HepG2 (cell line): Measurements from ENCODE around the gene CAPN7. TPM values are rescaled to one million over a fixed set of nuclear protein-coding genes. Genes with fewer than 3 reads are reported as not detected.

Experiments
- ATAC-seq: fragments of 200-7000 bp; cut with Tn5 transposase; 3 replicates; pipeline ENCODE4 v1.9.1; 2020; ENCODE audit warnings: mild to moderate bottlenecking, moderate library complexity
- BruUV-seq: library from RNA; stranded (reverse); fragments of 400-500 nt; replicated peaks from 2 replicates; lab custom pipeline; 2021; lab: Mats Ljungman, UMichigan
- CTCF ChIA-PET: fragments of 300-600 bp; formaldehyde crosslinking; extraction: SDS; loops from one replicate; lab custom pipeline; 2021; ENCODE audit warnings: low total read pairs, inconsistent platforms, low intra/inter-chr PET ratio; lab: Yijun Ruan, JAX
- POLR2A ChIA-PET: fragments of 350-600 bp; sonication (Branson Sonifier 250); formaldehyde crosslinking; loops from one replicate; lab custom pipeline; 2020; ENCODE audit warnings: antibody characterized with exemption, inconsistent platforms; lab: Yijun Ruan, JAX
- DNase-seq: peaks from one replicate; pipeline ENCODE4 v3.0.0-alpha.2; 2015; ENCODE audit warnings: low spot score
- FAIRE-seq: peaks from 3 replicates; lab custom pipeline; 2011; peaks lifted over from hg19 to GRCh38; lab: Jason Lieb, UNC
- H2AFZ ChIP-seq: one replicate; pipeline ENCODE4 v1.6.1; 2011; ENCODE audit warnings: low read length, inconsistent platforms
- H3K27ac ChIP-seq: fragments of 300-600 bp; 3 replicates; pipeline ENCODE4 v1.8.0; 2011; ENCODE audit warnings: mixed run types, mild to moderate bottlenecking, mixed read lengths, low read length, inconsistent platforms; ENCODE audit not compliant: insufficient read depth; ENCODE audit errors: extremely low read length
- H3K27me3 ChIP-seq, 2 experiments: fragments of 200-600 bp in 1 of 2; 2 replicates in 1 of 2; 3 replicates in 1 of 2; pipeline versions ENCODE4 v1.6.0 to v1.8.0; 2011; ENCODE audit warnings: low read length in 2 of 2, mild to moderate bottlenecking in 2 of 2, moderate library complexity in 2 of 2, inconsistent platforms in 1 of 2; ENCODE audit not compliant: insufficient read depth in 2 of 2, control insufficient read depth in 1 of 2
- H3K36me3 ChIP-seq, 2 experiments: fragments of 200-600 bp in 1 of 2; replicated peaks in 1 of 2; 2 replicates in 1 of 2; 3 replicates in 1 of 2; pipeline versions ENCODE4 v1.5.1 to v1.8.0; 2011; ENCODE audit warnings: low read length in 2 of 2, inconsistent platforms in 1 of 2; ENCODE audit not compliant: insufficient read depth in 2 of 2, control insufficient read depth in 1 of 2
- H3K4me1 ChIP-seq: 2 replicates; pipeline ENCODE4 v1.5.1; 2012; ENCODE audit warnings: low read length, inconsistent platforms; ENCODE audit not compliant: insufficient read depth
- H3K4me2 ChIP-seq: 2 replicates; pipeline ENCODE4 v1.6.0; 2011; ENCODE audit warnings: low read depth, low read length, inconsistent platforms
- H3K4me3 ChIP-seq, 3 experiments: fragments of 200-600 bp in 1 of 3; sonication (generic), shearing (Covaris generic) in 1 of 3; replicated peaks in 1 of 3; 2 replicates each; pipeline ENCODE4 v1.5.1; 2011 to 2016; ENCODE audit warnings: low read length in 3 of 3, inconsistent platforms in 2 of 3, low read depth in 2 of 3, mild to moderate bottlenecking in 2 of 3, control low read depth in 1 of 3, mixed read lengths in 1 of 3; ENCODE audit not compliant: insufficient read depth in 1 of 3
- H3K79me2 ChIP-seq: one replicate; pipeline ENCODE4 v1.6.1; 2011; ENCODE audit warnings: low read length, inconsistent platforms; ENCODE audit not compliant: insufficient read depth
- H3K9ac ChIP-seq: 2 replicates; pipeline ENCODE4 v1.6.0; 2011; ENCODE audit warnings: mild to moderate bottlenecking, low read depth, low read length, inconsistent platforms; ENCODE audit not compliant: insufficient read depth
- H3K9me3 ChIP-seq: 2 replicates; pipeline ENCODE4 v1.5.1; 2012; ENCODE audit warnings: mild to moderate bottlenecking, low read length
- H4K20me1 ChIP-seq: 2 replicates; pipeline ENCODE4 v1.6.0; 2011; ENCODE audit warnings: inconsistent platforms, mild to moderate bottlenecking, low read length, moderate library complexity; ENCODE audit not compliant: insufficient read depth
- AFF4 ChIP-seq: sonication (generic); formaldehyde crosslinking; IDR thresholded peaks from 2 replicates; pipeline ENCODE4 v1.4.0; 2020; ENCODE audit warnings: missing genetic modification reagents
- FOSL2 ChIP-seq: sonication (generic); formaldehyde crosslinking; IDR thresholded peaks from 2 replicates; pipeline ENCODE4 v1.4.0; 2020; ENCODE audit warnings: missing genetic modification reagents
- FOXC1 ChIP-seq: sonication (generic); formaldehyde crosslinking; IDR thresholded peaks from 2 replicates; pipeline ENCODE4 v1.8.0; 2022; ENCODE audit warnings: mild to moderate bottlenecking, missing genetic modification reagents, borderline replicate concordance
- SMYD3 ChIP-seq: sonication (generic); formaldehyde crosslinking; IDR thresholded peaks from 2 replicates; pipeline ENCODE4 v1.8.1; 2023; ENCODE audit warnings: mild to moderate bottlenecking, missing genetic modification reagents
- ZBTB33 ChIP-seq: sonication (generic); formaldehyde crosslinking; IDR thresholded peaks from 2 replicates; pipeline ENCODE4 v1.4.0; 2020; ENCODE audit warnings: missing genetic modification reagents
- ZNF646 ChIP-seq: sonication (generic); formaldehyde crosslinking; IDR thresholded peaks from 2 replicates; pipeline ENCODE4 v1.9.0; 2021; ENCODE audit warnings: mild to moderate bottlenecking, missing genetic modification reagents
- ZSCAN29 ChIP-seq: sonication (generic); formaldehyde crosslinking; conservative IDR thresholded peaks from 2 replicates; pipeline ENCODE4 v1.4.0; 2020; ENCODE audit warnings: mild to moderate bottlenecking, missing genetic modification reagents
- WGBS: methylation state at CpG from one replicate; pipeline ENCODE4 v1.1.6; 2017; ENCODE audit warnings: low lambda C conversion rate; 5-methylcytosine and 5-hydroxymethylcytosine counted together
- in situ Hi-C: cut with HindIII; loops from 2 replicates; pipeline ENCODE4 v1.10.0; 2017; ENCODE audit warnings: low pct_unique_long_range_greater_than_20kb; ENCODE audit not compliant: extremely low pct_ligation_motif_present
- intact Hi-C: fragments of 100-400 bp; cut with micrococcal nuclease; formaldehyde crosslinking; loops from one replicate; pipeline ENCODE4 v1.10.0; 2022; ENCODE audit not compliant: unreplicated experiment
- polyA plus RNA-seq, 8 experiments: library from polyadenylated mRNA; depleted of rRNA in 3 of 8; stranded (reverse) in 7 of 8; unstranded in 1 of 8; fragments of >200 nt; fragmentation: Illumina TruSeq in 4 of 8; extraction: Trizol in 4 of 8; gene quantifications; 2 replicates each; pipeline versions ENCODE4 v1.2.1 to v1.2.3, GENCODE V29; 2011 to 2016; ENCODE audit warnings: low read depth in 4 of 8, missing spikeins in 1 of 8, mixed read lengths in 1 of 8; ENCODE audit not compliant: insufficient read depth in 1 of 8
- total RNA-seq, 5 experiments: library from RNA; depleted of rRNA; stranded (reverse); fragments of >200 nt; fragmentation: Illumina TruSeq; extraction: Trizol; gene quantifications; 2 replicates each; pipeline ENCODE4 v1.2.3, GENCODE V29; 2016; ENCODE audit warnings: low read depth in 1 of 5

CAPN7 gene
- total and polyA plus RNA-seq, 2 of the 13 experiments (the other 11 are each of a cell fraction or from before 2014, with no cell fraction given), result 16.7 to 36.8 TPM

GRCh38 chr3:15268033-15268631, 62.1 kb downstream of the CAPN7 start (continued):
- no peak for TF ChIP-seq ZNF646 (CRISPR knock-in tag)
- TF ChIP-seq, all 625 proteins: peak for 18

- Histone ChIP-seq H3K4me1 (no peaks in the 10 kb centered on the region), H3K79me2 (no peaks in the 10 kb centered on the region), H3K9me3 (no peaks in the 10 kb centered on the region), H4K20me1 (no peaks in the 10 kb centered on the region), H2AFZ (no peak overlapping the region), H3K9ac (no peak overlapping the region), H3K36me3 (no peaks in the 10 kb centered on the region), H3K27me3 (no peaks in the 10 kb centered on the region; a peak in 1 of 5 replicates), H3K4me2 (no peak overlapping the region), H3K4me3 (no peak overlapping the region), H3K27ac (no peak overlapping the region)
- ChIA-PET POLR2A (no interaction called here), CTCF (interaction anchor here (1.8 kb wide), 1 partner anchor 109 kb away, joined by 16 read pairs; no protein-coding TSS in a partner anchor)
- FAIRE-seq, result no peak
- no peak for ATAC-seq
- in situ Hi-C loops, result no loop called here
- WGBS, result 62% methylated on average over 18 of the region's 29 CpGs
- no peak for DNase-seq
- intact Hi-C loops, result loop anchor here (5.0 kb wide), 1 partner anchor 63 kb away; the partner anchor contains the start of gene SH3BP5
- BruUV-seq, result no TSS peak
- TF ChIP-seq ZBTB33, result peak; percentile 88
- no peak for TF ChIP-seq AFF4
- TF ChIP-seq ZSCAN29 (CRISPR knock-in tag), result no peak
- peak; percentile 76 for TF ChIP-seq FOSL2 (CRISPR knock-in tag)
- TF ChIP-seq SMYD3 (CRISPR knock-in tag), result no peak
- no peak for TF ChIP-seq FOXC1 (CRISPR knock-in tag)
Observed at GRCh38 chr3:15269091-15269989, 63.3 kb downstream of the CAPN7 start.
